Esophagus muscularis mucosa (tissue), 4 donors: ENCODE measurements around the gene DCC. TPM values are rescaled to one million over a fixed set of nuclear protein-coding genes. Genes with fewer than 3 reads are reported as not detected.

Experiments
- DNase-seq: peaks from one replicate; pipeline ENCODE4 v3.0.0-alpha.2; 2017; ENCODE audit errors: extremely low spot score
- H3K27ac ChIP-seq, 4 donors: fragments of 200-600 bp; sonication (generic); replicated peaks in 1 of 4; 1 replicate in 3 of 4; 2 replicates in 1 of 4; pipeline ENCODE4 v1.5.1; 2016 to 2019; ENCODE audit warnings: mild to moderate bottlenecking in 1 of 4
- H3K27me3 ChIP-seq, 4 donors: fragments of 200-600 bp; sonication (generic); one replicate each; pipeline versions ENCODE4 v1.5.1 to v1.6.0; 2016 to 2019
- H3K36me3 ChIP-seq, 4 donors: fragments of 200-600 bp; sonication (generic); one replicate each; pipeline ENCODE4 v1.5.1; 2016 to 2019
- H3K4me1 ChIP-seq, 4 donors: fragments of 200-600 bp; sonication (generic); one replicate each; pipeline ENCODE4 v1.5.1; 2016 to 2019
- H3K4me3 ChIP-seq, 4 donors: fragments of 200-600 bp; sonication (generic); 1 replicate in 2 of 4; 2 replicates in 2 of 4; pipeline ENCODE4 v1.5.1; 2016 to 2019; ENCODE audit warnings: mild to moderate bottlenecking in 4 of 4, moderate library complexity in 1 of 4
- H3K9me3 ChIP-seq, 4 donors: fragments of 200-600 bp; sonication (generic); 1 replicate in 3 of 4; 2 replicates in 1 of 4; pipeline ENCODE4 v1.5.1; 2016 to 2019
- EP300 ChIP-seq: sonication (generic); formaldehyde crosslinking; IDR thresholded peaks from one replicate; pipeline ENCODE4 v1.6.1; 2017; ENCODE audit warnings: antibody characterized with exemption
- POLR2A ChIP-seq: fragments of 450-650 bp; IDR thresholded peaks from one replicate; pipeline ENCODE4 v1.6.1; 2017; ENCODE audit warnings: antibody characterized with exemption, moderate library complexity, mild to moderate bottlenecking, low read depth
- POLR2AphosphoS5 ChIP-seq, 2 donors: sonication (generic); formaldehyde crosslinking; IDR thresholded peaks; one replicate each; pipeline ENCODE4 v1.6.1; 2017; ENCODE audit warnings: antibody characterized with exemption in 2 of 2
- WGBS: methylation state at CpG from one replicate; pipeline ENCODE4 v1.1.5; 2018; 5-methylcytosine and 5-hydroxymethylcytosine counted together
- intact Hi-C: fragments of 100-400 bp; cut with DNase I; formaldehyde crosslinking; loops from one replicate; pipeline ENCODE4 v1.15.1; 2023
- total RNA-seq, 4 donors: library from RNA; depleted of rRNA; stranded (reverse); fragments of >200 nt; gene quantifications; one replicate each; pipeline versions ENCODE4 v1.1.0 to v1.2.1, GENCODE V29; 2016
- TF ChIP-seq, protein P1 (sequence below), 3 experiments: fragments of 200-600 bp in 2 of 3; fragments of 450-650 bp in 1 of 3; sonication (generic) in 2 of 3; IDR thresholded peaks; one replicate each; pipeline ENCODE4 v1.5.1; 2017 to 2019; ENCODE audit warnings: antibody characterized with exemption in 3 of 3, mild to moderate bottlenecking in 2 of 3, moderate library complexity in 1 of 3

DCC gene
- total RNA-seq, 4 donors from 2014 or later: 0.46 to 0.99 (median 0.83) TPM; not detected in 1

DNA sequence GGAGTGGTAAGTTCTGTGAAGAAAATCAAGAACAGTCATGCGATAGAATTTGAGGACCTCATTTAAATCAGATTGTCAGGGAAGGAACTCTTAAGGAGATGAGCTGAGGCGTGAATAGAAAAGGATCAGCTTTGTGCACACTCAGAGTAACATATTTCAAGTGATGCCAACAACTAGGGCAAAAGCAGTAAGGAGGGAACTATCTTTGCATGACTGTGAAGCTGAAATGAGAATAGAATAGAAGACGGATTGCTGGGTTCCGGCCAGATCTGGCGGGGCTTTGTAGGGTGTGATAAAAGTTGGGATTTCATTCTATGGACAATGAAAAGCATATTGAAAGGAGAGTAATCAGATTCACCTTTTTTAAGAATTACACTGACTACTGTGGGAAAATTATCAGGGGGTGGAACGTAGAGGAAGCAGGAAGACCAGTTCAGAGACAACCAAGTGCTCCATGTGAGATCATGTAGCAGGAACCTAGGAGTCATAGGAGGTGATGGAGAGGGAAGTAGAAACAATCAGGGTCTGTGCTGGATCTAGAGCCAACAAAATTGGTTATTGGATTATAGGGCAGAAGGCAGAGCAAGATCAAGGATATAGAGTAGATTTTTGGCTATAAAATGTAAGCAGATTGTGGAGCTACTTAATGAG, 884.3 kb downstream of the DCC start:
- Histone ChIP-seq H3K27ac (no peak overlapping the region), H3K9me3 (no peaks in the 10 kb centered on the region), H3K4me1 (no peaks in the 10 kb centered on the region), H3K36me3 (no peaks in the 10 kb centered on the region), H3K27me3 (no peaks in the 10 kb centered on the region), H3K4me3 (no peak overlapping the region)
- no peak for DNase-seq
- 83% methylated on average over 6 of the region's 6 CpGs for WGBS
- intact Hi-C loops: no loop called here
- TF ChIP-seq POLR2A (no peak), POLR2AphosphoS5 (IDR thresholded peaks at IDR 0.05) (no peak), EP300 (no peak)
- TF ChIP-seq, protein P1, sequence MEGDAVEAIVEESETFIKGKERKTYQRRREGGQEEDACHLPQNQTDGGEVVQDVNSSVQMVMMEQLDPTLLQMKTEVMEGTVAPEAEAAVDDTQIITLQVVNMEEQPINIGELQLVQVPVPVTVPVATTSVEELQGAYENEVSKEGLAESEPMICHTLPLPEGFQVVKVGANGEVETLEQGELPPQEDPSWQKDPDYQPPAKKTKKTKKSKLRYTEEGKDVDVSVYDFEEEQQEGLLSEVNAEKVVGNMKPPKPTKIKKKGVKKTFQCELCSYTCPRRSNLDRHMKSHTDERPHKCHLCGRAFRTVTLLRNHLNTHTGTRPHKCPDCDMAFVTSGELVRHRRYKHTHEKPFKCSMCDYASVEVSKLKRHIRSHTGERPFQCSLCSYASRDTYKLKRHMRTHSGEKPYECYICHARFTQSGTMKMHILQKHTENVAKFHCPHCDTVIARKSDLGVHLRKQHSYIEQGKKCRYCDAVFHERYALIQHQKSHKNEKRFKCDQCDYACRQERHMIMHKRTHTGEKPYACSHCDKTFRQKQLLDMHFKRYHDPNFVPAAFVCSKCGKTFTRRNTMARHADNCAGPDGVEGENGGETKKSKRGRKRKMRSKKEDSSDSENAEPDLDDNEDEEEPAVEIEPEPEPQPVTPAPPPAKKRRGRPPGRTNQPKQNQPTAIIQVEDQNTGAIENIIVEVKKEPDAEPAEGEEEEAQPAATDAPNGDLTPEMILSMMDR (IDR thresholded peaks at IDR 0.05): no peak

DNA sequence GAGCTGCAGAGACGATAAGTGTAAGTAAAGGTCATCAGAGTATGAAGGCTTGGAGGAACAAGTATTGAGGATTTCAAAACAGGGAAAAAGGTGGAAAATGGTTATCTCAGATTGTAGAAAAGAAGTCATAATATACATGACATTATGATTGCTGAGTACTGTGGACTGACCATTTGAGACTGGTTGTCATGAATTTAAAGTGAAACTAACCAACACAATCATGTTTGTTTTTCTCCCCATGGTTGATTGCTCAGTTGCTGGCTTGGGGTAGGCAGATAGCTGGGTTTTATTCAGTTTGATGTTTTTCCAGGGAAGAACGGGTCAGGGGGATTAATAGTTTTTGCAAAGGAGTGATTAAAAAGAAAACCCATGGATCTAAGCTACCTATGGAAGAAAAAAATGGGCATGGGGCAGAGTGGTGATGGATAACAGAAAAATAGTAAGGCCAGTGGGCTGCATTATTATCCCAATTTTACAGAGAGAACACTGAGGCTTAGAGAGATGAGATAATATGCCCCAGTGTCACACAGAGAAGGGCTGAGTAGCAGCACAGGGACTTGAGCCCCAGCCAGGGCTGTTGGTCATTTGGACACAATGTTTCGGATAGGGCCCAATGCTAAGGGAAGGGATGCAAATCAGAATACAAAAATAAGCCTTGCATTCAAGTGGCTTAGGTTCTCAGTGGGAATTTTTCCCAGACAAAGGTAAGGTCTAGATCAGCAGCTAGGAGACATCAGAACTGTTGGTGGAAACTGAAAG, 885.7 kb downstream of the DCC start:
- intact Hi-C loops: no loop called here
- DNase-seq: no peak
- 72% methylated on average over 3 of the region's 3 CpGs for WGBS
- Histone ChIP-seq H3K27me3 (no peaks in the 10 kb centered on the region), H3K36me3 (no peaks in the 10 kb centered on the region), H3K4me3 (no peak overlapping the region), H3K4me1 (no peaks in the 10 kb centered on the region), H3K9me3 (no peaks in the 10 kb centered on the region), H3K27ac (no peak overlapping the region)
- TF ChIP-seq EP300 (no peak), POLR2A (no peak), POLR2AphosphoS5 (IDR thresholded peaks at IDR 0.05) (no peak)
- TF ChIP-seq, protein P1 (IDR thresholded peaks at IDR 0.05): no peak

DNA sequence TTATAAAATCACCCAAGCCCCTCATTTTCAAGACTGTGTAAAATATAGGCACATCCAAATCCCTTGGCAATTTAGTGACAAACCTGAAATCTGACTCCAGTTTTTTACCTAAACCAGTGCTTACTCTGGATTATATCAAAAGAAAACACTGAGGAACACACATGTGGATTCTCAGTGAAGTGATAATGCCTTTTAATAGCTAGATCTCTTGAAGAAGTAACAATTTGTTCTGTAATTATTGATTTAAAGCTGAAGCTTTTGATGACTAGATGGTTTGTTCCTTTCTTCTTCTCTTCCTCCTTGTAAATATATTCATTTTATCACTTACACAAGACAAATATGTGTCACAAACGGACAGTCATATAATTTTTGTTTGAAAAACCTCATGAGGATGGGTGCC, 894.6 kb downstream of the DCC start:
- no peaks in the 10 kb centered on the region for H3K27me3 ChIP-seq
- H3K27ac ChIP-seq: no peak overlapping the region
- TF ChIP-seq, protein P1 (IDR thresholded peaks at IDR 0.05): no peak
- TF ChIP-seq POLR2AphosphoS5 (IDR thresholded peaks at IDR 0.05) (no peak), POLR2A (no peak), EP300 (no peak)
- H3K36me3 ChIP-seq: no peaks in the 10 kb centered on the region
- DNase-seq: no peak
- no peaks in the 10 kb centered on the region for H3K4me1 ChIP-seq
- no peaks in the 10 kb centered on the region for H3K9me3 ChIP-seq
- WGBS: 68% methylated on average over 1 of the region's 1 CpG
- intact Hi-C loops: no loop called here
- no peak overlapping the region for H3K4me3 ChIP-seq

DNA sequence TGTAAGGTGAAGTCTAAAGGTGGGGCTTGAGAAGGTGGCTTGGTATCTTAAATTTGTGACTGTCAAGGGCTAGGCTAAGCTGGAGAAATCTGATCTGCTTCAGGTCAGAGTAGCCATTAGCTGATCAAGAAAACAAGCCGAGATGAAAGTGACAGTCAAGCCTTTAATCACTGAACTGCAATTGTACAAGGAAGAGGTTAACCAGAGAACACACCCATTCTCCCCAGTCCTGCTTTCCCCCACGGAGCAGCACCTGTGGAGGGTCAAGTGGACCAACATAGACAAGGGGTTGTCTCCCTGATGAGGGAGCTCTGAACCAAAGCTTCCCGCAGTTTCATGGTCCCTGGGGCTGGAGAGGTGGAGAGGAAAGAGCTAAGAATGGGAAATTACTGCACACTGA, 901.2 kb downstream of the DCC start:
- Histone ChIP-seq H3K27ac (no peak overlapping the region), H3K9me3 (peaks cover 0 to 15% (median 0%) of the 10 kb centered on the region in 4 donors), H3K36me3 (no peaks in the 10 kb centered on the region), H3K4me1 (no peaks in the 10 kb centered on the region), H3K27me3 (no peaks in the 10 kb centered on the region), H3K4me3 (no peak overlapping the region)
- intact Hi-C loops: no loop called here
- TF ChIP-seq EP300 (no peak), POLR2A (no peak), POLR2AphosphoS5 (IDR thresholded peaks at IDR 0.05) (no peak)
- TF ChIP-seq, protein P1 (IDR thresholded peaks at IDR 0.05): no peak
- WGBS: 57% methylated on average over 3 of the region's 3 CpGs
- no peak for DNase-seq
